ENCODE data around the gene ERO1B.
"Not testable (repeated sequence)": the region's sequence is repeated elsewhere in the genome, so short reads cannot be mapped to it uniquely, and the experiment has no call there.

ERO1B gene, protein sequence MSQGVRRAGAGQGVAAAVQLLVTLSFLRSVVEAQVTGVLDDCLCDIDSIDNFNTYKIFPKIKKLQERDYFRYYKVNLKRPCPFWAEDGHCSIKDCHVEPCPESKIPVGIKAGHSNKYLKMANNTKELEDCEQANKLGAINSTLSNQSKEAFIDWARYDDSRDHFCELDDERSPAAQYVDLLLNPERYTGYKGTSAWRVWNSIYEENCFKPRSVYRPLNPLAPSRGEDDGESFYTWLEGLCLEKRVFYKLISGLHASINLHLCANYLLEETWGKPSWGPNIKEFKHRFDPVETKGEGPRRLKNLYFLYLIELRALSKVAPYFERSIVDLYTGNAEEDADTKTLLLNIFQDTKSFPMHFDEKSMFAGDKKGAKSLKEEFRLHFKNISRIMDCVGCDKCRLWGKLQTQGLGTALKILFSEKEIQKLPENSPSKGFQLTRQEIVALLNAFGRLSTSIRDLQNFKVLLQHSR

DNA sequence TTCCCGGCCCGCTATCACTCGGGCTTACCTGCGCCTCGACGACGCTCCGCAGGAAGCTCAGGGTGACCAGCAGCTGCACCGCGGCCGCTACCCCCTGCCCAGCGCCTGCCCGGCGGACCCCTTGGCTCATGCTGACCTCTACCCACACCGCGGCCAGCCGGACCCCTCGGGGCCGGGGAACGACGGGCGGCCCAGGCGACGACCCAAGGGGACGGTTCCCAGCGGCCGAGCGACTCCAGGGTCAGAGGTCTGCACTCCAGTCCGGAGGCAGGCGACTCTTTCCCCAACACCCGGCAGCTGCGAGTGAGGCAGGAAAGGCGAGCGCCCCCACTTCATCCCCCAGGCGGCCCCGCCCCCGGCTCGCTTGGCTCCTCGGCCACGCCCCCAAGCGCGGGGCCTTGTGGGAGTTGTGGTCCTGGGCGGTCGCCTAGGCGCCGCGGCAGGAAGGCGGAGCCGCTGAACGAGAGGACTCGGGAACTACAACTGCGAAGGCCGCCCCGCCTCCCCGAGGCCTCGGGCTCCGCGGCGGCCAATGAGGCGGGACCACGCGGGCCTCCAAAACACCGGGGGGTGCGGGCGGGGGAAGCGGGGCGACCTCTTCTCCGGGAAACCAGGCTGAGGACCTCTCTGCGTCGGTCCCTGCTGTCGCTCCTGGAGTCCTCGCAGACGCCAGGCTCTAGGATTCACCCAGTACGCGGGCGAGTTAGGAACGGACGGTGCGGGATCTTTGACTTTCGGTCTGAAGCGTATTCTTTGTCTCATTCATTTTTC, at the start of gene ERO1B:
Gene ERO1B (minus strand): TSS at position 305 of the 771 bp plus-strand sequence. CDS start 175 bp downstream, at position 130.
- peak; percentile 99 for DNase-seq (ENCODE audit: low spot score)

DNA sequence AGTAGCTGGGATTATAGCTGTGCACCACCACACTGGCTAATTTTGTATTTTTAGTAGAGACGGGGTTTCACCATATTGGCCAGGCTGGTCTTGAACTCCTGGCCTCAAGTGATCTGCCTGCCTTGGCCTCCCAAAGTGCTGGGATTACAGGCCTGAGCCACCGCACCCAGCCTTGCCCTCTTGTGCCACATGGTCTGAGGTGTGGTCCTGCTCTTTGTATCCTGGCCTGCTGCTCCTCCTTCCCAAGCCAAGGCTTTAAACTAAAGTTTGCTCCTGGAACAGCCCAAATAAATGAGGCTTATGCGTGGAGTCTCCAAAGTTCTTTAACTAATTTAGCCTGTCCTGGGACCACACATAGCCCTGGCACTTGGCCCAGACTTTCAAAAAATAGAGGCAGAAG, 49.7 kb upstream of the ERO1B start:
- not testable (repeated sequence) for DNase-seq (ENCODE audit: low spot score)

DNA sequence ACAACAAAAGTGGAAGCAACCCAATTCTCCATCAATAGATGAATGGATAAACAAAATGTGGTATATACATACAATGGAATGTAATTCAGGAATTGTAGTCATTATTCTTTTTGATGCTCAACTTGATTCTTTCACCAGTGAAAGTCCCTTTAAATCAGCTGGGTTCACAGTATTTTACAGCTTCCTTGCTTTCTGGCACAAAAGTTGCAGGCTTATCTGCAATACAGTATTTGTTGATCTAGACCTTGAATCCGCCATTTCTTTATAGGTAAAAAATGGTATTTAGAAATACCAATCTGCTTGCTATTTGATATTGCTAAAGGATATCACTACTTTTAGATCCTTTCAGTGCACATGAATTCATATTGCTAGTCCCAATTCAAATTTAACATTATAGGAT, 44.7 kb upstream of the ERO1B start:
- no peak for DNase-seq (ENCODE audit: low spot score)

DNA sequence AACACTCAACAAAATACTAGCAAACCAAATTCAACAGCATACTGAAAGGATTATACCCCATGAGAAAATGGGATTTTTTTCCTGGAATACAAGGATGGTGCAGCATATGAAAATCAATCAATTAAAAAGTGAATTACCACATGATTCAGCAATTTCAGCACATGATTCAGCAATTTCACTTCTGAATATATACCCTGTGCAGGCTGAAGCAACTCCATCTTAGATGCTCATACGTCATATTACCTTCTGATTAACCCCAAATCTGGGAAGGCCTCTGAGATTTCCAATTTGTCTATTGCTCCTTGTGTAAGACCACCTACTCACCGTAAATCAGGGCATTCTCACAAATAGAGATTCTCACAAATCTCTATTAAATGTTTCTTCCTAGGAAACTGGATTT, 43.8 kb upstream of the ERO1B start:
- DNase-seq (ENCODE audit: low spot score) = no peak

DNA sequence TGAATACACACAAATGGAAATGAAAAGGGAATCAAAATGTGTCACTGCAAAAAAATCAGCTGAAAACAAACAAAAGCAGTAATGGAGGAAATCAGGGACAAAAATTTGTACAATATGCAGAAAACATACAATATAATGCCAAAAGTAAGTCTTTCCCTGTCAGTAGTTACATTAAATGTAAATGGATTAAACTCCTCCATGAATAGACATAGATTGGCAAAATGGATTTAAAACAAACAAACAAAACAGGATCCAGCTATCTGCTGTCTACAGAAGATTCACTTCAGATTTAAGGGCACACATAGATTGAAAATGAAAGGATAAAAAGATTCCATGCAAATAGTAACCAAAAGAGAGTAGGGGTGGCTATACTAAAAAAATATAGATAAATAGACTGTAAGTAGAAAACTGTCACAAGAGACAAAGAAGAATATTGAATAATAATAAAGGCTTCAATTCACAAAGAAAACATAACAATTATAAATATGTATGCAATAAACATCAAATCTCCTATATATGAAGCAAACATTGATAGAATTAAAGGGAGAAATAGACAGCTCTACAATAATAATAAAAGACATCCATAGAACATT, 42.2 kb upstream of the ERO1B start:
- DNase-seq (ENCODE audit: low spot score) = no peak

DNA sequence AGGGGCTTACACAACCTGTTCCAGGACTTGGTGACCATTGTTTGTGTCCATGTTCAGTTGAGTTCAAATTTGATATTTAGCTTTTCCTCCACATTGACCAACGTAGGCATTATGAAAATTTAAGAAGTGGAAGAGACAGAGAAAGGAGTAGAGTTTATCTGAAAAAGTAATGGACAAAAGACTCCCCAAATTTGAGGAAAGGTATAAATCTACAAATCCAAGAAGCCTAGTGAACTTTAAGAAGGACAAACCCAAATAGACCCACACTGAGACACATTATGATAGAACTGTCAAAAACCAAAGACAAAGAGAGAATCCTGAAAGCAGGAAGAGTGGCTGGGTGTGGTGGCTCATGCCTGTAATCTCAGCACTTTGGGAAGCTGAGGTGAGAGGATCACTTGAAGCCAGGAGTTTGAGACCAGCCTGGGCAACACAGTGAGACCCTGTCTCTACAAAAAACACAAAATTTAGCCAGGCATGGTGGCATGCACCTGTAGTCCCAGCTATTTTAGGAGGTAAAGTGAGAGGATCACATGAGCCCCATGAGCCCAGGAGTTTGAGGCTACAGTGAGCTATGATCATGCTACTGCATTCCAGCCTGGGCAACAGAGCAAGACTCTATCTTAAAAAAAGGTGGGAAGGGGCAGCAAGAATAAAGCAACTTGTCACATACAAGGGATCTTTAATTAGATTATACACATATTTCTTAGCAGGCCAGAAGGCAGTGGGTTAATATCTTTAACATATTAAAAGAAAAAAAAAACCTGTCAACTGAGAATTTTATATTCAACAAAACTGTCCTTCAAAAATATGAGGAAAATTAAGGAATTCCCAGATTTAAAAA, 41.0 kb upstream of the ERO1B start:
- no peak for DNase-seq (ENCODE audit: low spot score)

DNA sequence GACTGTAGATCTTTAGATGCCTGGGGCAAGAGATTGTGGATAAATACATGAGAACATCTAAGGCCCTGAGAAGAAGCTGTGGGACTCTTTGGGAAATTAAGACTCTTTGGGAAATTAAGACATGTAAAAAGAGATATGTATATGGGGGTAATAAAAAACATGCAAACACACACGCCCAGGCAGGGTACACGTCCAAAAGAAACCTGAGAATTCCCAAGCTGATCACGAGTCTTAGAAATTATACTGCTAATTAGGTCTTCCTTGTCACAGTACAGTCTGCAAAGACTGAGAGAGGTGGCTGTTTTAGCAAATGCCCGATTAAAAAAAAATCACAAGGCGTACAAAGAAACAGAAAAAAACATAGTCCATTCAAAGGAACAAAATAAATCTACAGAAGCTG, 39.3 kb upstream of the ERO1B start:
- no peak for DNase-seq (ENCODE audit: low spot score)

DNA sequence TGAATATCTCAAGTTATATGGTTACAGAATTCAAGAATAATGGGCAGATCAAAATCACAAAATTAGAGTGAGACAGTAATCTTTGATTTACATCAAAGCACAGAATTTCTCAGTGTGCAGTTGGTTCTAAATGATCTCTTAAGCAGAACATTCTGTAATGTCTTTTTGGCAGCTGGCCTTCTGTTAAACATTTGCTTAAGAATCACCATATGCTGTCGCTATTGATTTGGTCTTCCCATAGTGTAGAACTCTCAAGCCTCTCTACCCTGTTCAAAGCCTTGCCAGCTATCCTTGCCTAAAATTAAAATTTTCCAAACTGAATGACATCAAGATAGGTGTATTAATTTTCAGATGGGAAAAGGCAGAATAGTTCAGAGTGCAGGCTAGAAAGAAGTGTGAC, 38.9 kb upstream of the ERO1B start:
- no peak for DNase-seq (ENCODE audit: low spot score)

DNA sequence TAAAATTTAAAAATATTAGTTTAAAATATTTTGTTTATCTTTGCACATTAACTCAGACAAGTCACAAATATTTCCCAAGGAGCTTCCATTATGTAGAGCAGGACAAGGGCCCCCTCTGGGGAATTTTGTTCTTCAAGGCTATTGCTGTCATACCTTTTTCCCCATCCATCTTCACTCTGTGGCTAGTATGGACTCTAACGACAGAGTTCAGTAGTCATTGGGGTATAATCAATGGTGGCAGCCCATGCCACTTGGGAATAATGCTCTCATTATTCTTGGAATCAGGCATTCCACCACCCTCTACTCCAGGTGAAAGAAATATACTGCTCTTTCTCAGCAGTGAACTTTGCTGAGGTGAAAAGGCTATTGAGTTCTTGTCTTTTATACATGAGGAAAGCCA, 38.5 kb upstream of the ERO1B start:
- no peak for DNase-seq (ENCODE audit: low spot score)

DNA sequence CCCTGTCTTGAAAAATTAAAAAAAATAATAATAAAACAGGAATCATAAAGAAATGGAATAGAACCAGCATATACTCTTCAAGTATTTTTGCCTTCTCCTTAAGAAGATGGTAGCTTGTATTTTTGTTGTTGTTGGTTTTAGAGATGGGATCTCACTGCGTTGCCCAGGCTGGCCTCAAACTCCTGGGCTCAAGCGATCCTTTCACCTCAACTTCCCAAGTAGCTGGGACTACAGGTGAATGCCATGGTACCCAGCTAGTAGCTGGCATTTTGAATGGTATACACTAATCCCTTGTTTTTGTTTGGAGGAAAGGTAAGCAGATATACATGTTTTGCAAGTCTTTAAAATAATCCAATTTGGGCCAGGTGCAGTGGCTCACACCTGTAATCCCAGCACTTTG, 34.7 kb upstream of the ERO1B start:
- no peak for DNase-seq (ENCODE audit: low spot score)

DNA sequence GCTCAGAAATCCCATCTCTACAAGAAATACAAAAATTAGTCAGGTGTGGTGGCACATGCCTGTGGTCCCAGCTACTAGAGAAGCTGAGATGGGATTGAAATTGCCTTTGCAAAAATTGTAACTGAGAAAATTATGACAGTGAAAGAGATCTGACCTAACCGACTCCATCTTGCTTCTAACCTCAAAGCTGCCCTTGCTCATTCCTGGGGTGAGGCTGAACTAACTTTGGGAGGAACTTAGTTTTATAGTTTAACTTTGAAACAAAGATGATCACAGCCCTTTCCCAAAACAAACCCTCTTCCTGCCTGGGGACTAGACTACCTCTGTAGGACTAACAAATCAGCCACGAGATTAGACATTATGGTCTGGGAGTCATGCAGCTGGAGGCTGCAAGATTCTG, 33.8 kb upstream of the ERO1B start:
- DNase-seq (ENCODE audit: low spot score) = no peak

DNA sequence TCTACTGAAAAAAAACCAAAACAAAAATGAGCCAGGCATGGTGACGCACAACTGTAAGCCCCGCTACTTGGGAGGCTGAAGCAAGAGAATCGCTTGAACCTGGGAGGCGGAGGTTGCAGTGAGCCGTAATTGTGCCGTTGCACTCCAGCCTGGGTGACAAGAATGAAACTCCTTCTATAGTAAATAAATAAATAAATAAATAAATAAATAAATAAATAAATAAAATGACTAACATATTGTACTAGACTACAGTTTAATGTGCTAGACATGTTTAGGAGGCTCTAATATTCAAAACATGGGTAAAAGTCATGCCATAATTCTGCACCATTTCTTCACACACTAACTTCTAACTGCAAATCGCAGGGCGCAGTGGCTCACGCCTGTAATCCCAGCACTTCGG, 33.3 kb upstream of the ERO1B start:
- DNase-seq (ENCODE audit: low spot score) = no peak

DNA sequence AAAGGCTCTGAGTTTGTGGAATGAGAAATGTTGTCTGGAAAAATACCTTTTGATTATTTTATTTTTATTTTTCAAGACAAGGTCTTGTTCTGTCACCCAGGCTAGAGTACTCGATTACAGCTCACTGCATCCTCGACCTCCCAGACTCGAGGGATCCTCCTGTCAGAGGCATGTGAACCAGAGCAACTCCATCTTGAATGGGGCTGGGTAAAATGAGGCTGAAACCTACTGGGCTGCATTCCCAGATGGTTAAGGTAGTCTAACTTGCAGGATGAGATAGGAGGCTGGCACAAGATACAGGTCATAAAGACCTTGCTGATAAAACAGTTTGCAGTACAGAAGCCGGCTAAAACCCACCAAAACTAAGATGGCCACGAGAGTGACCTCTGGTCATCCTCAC, 32.3 kb upstream of the ERO1B start:
- not testable (repeated sequence) for DNase-seq (ENCODE audit: low spot score)

DNA sequence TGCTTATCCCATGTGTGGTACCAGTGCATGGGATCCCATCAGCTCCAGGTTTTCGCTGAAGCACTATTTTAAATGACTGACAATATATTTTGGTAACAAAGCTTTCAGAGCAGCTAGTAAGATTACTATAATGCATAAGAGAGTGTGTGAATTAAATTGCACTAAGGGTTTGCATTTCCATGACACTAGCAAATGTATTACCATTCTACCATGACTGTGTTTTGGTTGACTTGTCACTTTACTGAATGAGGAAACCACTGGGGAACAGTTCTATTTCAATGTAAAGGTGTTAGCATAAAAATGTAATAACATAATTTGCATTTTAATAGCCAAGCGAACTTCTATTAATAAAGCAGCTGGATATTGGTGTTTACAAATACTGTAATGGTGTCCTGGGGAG, 31.7 kb upstream of the ERO1B start:
- no peak for DNase-seq (ENCODE audit: low spot score)

DNA sequence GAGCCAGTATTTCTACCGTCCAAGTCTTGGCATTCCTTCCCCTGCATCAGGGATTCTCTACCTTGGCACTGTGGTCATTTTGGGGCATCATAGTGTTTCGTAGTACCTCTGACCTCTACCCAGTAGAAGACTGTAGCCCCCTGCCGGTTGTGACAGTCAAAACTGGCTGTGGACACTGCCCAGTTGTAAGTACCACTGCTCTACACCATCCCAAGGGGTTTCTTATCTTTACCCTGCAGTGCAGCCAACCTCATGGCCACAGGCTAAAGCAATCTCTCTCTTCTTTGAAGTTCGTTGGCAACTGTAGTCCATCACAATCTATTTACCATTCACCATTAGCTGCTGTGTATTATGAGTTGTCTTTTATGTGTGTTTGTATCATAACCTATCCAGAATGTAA, 29.3 kb upstream of the ERO1B start:
- DNase-seq (ENCODE audit: low spot score) = no peak

DNA sequence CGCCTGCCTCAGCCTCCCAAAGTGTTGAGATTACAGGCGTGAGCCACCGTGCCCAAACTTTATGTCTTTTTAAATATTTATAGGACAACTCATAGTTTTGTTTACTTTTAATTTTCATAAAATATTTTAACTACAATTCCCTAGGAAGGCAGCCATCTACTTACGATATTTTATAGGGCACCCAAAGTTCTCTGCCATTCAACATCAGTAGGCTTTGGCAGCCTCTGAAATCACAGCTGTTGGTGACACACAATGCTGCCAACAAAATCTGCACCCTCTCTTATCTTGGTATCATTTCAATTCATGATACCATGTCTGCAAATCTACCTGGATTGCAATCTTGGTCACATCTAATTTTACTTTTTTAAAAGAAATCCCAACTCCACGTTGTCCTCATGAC, 27.1 kb upstream of the ERO1B start:
- no peak for DNase-seq (ENCODE audit: low spot score)

DNA sequence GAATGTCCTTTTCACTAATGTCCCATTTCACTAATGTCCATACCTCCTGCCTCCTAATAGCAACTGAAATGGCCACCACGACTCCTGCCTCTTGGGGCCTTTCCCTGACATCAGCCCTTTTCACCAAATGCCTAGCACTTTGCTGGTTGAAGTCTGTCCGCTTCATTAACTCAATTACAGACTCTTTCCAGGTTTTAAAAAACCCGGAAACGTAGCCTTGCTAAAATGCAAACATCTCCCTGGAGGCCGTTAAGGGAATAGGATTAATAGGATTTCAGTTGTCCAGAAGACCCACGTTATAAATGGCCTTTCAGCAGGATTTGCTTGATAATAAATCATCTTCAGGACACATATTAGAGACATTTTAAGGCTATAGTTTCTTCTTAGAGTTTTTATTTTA, 25.7 kb upstream of the ERO1B start:
- DNase-seq (ENCODE audit: low spot score) = no peak

DNA sequence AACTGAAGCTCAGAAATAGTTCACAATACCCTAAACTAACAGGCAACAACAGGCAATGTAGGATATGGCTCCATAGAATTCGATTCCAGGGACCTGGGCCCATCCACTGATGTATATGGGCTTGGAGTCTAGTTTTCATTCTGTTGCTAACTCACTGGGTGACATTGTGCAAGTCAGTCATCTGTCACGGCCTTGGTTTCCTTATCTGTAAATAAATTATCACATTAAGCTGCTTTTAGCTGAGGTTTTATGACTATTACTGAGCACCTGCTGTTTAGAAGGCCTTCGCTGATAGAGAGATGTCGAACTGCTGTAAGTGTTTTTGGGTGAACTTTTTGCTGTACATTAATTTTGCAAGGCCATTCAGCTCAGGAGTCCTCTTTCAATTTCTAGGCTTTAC, 22.9 kb upstream of the ERO1B start:
- no peak for DNase-seq (ENCODE audit: low spot score)

DNA sequence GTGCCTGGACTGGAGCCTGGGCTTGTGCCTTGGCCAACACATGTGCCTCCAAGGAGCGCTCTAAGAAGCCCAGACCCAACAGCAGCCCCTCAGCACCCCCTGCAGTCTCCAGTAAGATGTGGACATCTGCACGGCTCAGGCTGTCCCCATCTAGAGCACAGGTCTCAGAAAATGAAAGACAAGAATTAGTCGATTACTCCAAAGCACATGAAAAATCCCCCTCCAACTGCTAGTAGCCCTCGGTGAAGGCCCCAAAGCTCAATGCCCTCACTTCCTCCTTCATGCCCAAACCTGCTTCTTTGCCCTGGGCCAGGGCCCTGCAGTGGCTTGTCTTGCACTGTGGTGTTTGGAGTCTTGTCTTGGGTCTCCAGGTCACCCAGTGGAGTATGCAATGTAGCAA, 21.9 kb upstream of the ERO1B start:
- DNase-seq (ENCODE audit: low spot score) = no peak

DNA sequence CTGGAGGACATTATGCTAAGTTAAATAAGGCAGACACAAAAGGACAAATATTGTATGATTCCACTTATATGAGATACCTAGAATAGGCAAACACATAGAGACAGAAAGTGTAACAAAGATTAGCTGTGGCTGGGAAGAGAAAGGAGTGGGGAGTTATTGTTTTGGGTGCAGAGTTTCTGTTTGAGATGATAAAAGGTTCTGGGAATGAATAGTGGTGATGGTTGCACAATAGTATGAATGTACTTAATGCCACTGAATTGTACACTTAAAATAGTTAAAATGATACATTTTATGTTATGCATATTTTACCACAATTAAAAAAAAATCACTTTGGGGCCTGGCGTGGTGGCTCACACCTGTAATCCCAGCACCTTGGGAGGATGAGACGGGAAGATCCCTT, 21.2 kb upstream of the ERO1B start:
- DNase-seq (ENCODE audit: low spot score) = no peak

DNA sequence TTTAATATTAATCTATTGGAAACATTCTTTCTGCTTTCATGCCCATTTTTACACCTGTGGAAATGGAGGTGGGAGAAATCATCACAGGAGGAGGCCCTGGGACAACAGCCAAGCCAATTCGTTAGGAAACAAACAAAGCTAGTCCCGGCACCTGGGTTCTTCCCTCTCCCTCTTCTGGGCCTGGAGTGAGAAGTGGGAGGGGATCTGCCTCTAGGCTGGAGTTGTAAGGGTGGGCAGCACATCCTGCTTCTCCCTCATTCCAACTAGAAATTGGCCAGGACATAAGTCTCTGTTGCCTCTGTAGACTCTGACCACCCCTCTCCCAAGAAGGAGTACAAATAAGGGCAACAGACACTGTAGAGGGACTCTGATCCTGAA, 20.2 kb upstream of the ERO1B start:
- DNase-seq (ENCODE audit: low spot score) = no peak

Data from D341Med (cell line).